DMS 273 (cell line): ENCODE data around the gene TCFL5.

ENCODE experiments used
- DNase-seq: peaks from one replicate; lab custom pipeline; 2025; ENCODE audit not compliant: unreplicated experiment; lab: John Stamatoyannopoulos, UW

Gene TCFL5

DNA sequence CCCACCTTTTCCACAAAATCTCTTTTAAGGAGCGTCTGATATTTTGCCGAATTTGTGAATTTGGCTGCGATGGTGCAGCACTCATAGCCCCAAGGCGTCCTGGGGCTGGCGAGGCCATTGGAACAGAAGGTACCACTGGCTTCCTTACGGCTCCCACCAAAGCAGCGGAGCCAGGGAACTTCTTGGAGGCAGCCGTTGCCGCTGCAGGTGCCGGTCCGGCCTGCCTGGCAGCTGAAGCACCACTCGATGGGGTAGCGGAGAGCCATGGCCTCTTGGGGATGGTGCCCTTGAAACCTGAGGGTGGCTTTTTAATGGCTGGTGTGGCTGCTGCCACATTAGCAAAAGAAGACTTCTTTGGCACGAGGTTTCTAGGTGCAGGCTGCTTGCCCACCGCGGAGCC is 34.9 kb upstream of the TCFL5 start:
- DNase-seq, result no peak

GRCh38 chr20:62895539-62895938 is 33.9 kb upstream of the TCFL5 start:
- DNase-seq, result no peak

DNA sequence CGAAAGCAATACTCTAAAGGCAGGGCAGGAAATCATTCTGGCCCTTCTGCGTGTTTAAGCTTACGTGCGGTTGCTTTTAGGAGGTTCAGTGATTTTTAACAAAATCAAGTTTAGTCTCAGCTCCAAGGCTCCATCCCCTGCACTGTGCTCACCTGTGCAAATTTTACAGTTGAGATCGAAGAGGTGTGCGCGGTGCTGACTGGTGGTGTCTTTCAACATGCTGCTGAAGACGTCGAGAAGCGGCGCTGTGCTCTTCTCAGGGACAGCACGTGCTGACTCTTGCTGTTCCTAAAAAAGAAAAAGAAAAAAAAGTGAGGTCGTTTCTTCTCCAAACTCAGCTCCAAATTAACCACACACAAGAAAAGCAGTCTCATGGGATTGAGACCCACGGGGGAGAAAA is 32.6 kb upstream of the TCFL5 start:
- DNase-seq, result no peak

GRCh38 chr20:62893700-62894099 is 32.1 kb upstream of the TCFL5 start:
- DNase-seq, result no peak

DNA sequence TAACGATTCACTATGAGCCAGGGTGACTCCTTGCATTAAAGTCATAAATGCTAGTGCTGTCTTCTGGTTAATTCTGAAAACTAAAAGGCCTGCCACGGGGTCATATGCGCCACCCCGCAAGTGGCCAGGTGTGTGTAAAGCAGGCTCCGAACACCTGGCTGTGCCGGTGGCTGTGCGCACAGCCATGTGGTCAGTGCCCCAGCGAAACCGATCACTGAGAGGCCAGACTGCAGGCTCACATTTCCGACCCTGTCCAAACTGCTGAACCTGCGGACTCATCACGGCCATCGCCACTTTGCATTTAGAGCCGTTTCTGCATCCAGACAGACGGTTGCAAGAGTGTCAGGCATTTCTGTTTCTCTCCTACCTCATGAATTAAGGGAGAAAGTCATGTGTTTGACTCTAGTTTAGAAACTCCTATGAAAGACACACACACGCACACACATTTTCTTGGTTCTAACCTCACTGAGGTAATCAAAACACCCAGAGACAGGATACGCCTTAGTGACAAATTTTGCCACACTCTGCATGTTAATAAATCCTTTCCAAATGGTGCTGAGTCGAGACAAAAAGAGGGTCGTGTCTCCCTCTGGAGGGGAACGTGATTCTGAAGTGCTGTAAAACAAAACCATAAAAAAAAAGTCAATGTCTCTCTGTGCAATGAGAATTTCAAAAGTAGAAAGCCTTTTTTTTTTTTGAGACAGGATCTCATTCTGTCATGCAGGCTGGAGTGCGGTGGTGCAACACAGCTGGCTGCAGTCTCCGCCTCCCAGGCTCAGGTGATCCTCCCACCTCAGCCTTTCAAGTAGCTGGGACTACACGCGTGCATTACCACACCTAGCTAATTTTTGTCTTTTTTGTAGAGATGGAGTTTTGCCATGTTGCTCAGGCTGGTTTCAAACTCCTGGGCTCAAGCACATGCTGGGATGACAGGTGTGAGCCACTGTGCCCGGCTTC is 31.0 kb upstream of the TCFL5 start:
- no peak for DNase-seq

- DNase-seq, result no peak
Observed at GRCh38 chr20:62891111-62891510, 29.5 kb upstream of the TCFL5 start.

GRCh38 chr20:62890444-62890843 is 28.8 kb upstream of the TCFL5 start:
- DNase-seq, result no peak

- DNase-seq, result no peak
Observed at GRCh38 chr20:62889871-62890270, 28.2 kb upstream of the TCFL5 start.

DNA sequence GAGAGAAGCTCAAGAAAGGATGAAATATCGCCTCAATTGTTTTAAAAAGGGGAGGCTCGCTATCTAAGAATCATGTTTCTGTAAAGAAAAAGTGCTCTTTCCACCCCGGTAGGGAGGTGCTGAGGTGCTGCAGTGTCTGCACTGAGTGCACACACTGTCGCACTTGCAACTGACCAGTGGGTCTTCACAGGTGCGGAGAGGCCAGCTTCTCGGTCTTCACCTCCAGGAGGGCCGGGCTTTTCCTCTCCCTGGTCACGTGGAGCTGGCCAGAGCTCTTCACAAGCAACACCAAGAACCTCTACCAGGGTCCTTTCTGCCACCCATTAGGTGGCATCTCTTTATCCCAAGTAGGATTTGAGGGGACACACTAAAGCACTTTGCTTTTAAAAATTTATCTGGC is 27.8 kb upstream of the TCFL5 start:
- no peak for DNase-seq

DNA sequence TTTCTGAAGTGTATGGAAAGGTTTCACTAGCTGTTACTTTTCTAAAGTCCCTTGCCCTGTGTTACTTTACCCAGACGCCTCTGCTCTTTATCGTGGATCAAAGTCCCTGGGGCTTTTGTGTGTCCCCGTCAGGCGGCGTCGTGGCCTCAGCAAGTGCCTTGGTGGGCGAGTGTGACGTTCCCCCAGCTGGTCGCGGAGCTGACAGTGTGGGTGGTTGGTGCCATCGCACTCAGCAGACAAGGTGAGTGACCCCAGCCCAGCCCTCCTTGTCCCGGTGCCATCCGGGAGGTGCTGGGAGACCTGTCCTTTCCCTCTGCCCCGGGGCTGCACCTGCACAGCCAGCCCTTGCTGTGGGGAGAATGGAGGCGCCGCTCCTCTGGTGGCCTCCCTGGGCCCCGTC is 27.3 kb upstream of the TCFL5 start:
- DNase-seq, result no peak

GRCh38 chr20:62888406-62888805 is 26.8 kb upstream of the TCFL5 start:
- no peak for DNase-seq

- DNase-seq, result no peak
Observed at GRCh38 chr20:62887860-62888239, 26.2 kb upstream of the TCFL5 start.

- peak; percentile 56 for DNase-seq
Observed at GRCh38 chr20:62887152-62887859, 25.7 kb upstream of the TCFL5 start.

DNA sequence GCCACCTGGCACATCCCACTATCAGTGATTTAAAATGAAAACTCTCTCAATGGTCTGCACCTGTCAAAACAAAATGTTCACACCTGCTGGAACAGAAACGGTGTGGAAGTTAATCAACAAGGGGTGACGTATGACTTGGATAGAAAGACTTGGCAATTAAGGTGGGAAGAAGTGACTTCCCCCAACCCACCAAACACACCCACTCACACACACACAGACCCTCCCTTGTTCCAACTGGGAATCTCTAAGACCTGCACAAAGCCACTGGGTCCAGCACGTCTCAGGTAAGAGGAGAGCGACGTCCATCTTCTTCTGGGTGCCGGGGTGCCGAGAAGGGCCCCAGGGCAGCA is 25.1 kb upstream of the TCFL5 start:
- no peak for DNase-seq

GRCh38 chr20:62885896-62886708 is 24.5 kb upstream of the TCFL5 start:
- DNase-seq, result no peak

- DNase-seq, result no peak
Observed at GRCh38 chr20:62885046-62885895, 23.6 kb upstream of the TCFL5 start.

DNA sequence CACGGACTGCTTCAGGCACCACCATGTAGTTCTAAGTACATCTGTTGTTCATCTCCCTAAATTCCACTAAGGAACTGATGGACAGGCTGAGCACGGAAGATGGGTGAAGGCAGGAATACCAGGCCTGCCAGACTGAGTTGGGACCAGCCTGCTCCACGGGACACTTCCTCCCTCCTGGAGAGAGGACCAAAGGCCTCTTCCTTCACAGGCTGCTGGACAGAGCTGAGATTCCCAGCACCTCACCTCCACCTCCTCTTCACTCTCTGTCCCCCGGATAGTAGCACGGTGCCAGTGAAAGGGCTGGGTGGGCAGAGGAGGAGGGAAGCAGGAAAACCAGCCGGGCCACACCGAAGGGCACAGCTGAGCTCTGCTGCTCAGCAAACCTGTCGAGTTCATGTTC is 22.9 kb upstream of the TCFL5 start:
- no peak for DNase-seq

- no peak for DNase-seq
Observed at GRCh38 chr20:62882426-62882825, 20.8 kb upstream of the TCFL5 start.

GRCh38 chr20:62881662-62882395 is 20.2 kb upstream of the TCFL5 start:
- no peak for DNase-seq
